Osteocyte (in vitro differentiated cells): Measurements from ENCODE around the gene NRN1L. TPM values are rescaled to one million over a fixed set of nuclear protein-coding genes. Genes with fewer than 3 reads are reported as not detected.
A peak's percentile ranks its signal among the peaks of the same experiment; 100 is the strongest.

Source experiments
- DNase-seq: peaks from one replicate; pipeline ENCODE4 v3.0.0; 2021; ENCODE audit warnings: mixed read lengths; ENCODE audit not compliant: unreplicated experiment; ENCODE audit errors: extremely low spot score
- H3K27ac Mint-ChIP-seq: one replicate; pipeline ENCODE4 v1.8.0; 2021; ENCODE audit warnings: mild to moderate bottlenecking, mixed read lengths; ENCODE audit not compliant: unreplicated experiment
- H3K27me3 Mint-ChIP-seq: one replicate; pipeline ENCODE4 v1.8.0; 2021; ENCODE audit warnings: mixed read lengths; ENCODE audit not compliant: unreplicated experiment
- H3K36me3 Mint-ChIP-seq: one replicate; pipeline ENCODE4 v1.8.0; 2021; ENCODE audit warnings: mixed read lengths; ENCODE audit not compliant: unreplicated experiment
- H3K4me1 Mint-ChIP-seq: one replicate; pipeline ENCODE4 v1.8.0; 2021; ENCODE audit warnings: mixed read lengths; ENCODE audit not compliant: unreplicated experiment
- H3K4me3 Mint-ChIP-seq: one replicate; pipeline ENCODE4 v1.8.0; 2021; ENCODE audit warnings: mild to moderate bottlenecking, moderate library complexity, mixed read lengths; ENCODE audit not compliant: unreplicated experiment
- H3K9me3 Mint-ChIP-seq: one replicate; pipeline ENCODE4 v1.8.0; 2021; ENCODE audit warnings: mixed read lengths; ENCODE audit not compliant: unreplicated experiment
- CTCF ChIP-seq: fragments of 200-600 bp; sonication (generic); IDR thresholded peaks from 2 replicates; pipeline ENCODE4 v1.5.0; 2021; ENCODE audit warnings: antibody characterized with exemption, mild to moderate bottlenecking, moderate library complexity
- total RNA-seq: library from RNA; stranded (reverse); gene quantifications from 2 replicates; pipeline ENCODE4 v1.2.1, GENCODE V29; 2021

NRN1L gene
- total RNA-seq, 1 donor from 2014 or later = 1.5 TPM

GRCh38 chr16:67930678-67931211 lies 46.1 kb downstream of the NRN1L start:
- Mint-ChIP-seq H3K27ac (no peak overlapping the region), H3K4me3 (no peak overlapping the region), H3K36me3 (peaks cover 4% of the 10 kb centered on the region), H3K9me3 (no peaks in the 10 kb centered on the region), H3K27me3 (no peaks in the 10 kb centered on the region), H3K4me1 (peaks cover 19% of the 10 kb centered on the region)
- no peak for TF ChIP-seq CTCF
- no peak for DNase-seq

- Mint-ChIP-seq H3K27me3 (no peaks in the 10 kb centered on the region), H3K4me3 (no peak within 1 kb of the TSS), H3K4me1 (peaks cover 12% of the 10 kb centered on the region), H3K27ac (no peak within 1 kb of the TSS), H3K36me3 (peaks cover 4% of the 10 kb centered on the region), H3K9me3 (no peaks in the 10 kb centered on the region)
- TF ChIP-seq CTCF = peak; percentile 11
- no peak for DNase-seq
Observed at GRCh38 chr16:67931712-67932461, 47.2 kb downstream of the NRN1L start, which contains the start of gene CTRL. Gene CTRL, minus strand, starts transcription at chr16:67931862. Its CDS starts 10 bp downstream, at chr16:67931852.

GRCh38 chr16:67932462-67932840 lies 47.8 kb downstream of the NRN1L start:
- no peak overlapping the region for H3K4me3 Mint-ChIP-seq
- no peak for TF ChIP-seq CTCF
- no peak overlapping the region for H3K27ac Mint-ChIP-seq

GRCh38 chr16:67933805-67934204 lies 49.1 kb downstream of the NRN1L start:
- DNase-seq = no peak
- peaks cover 2% of the 10 kb centered on the region for H3K36me3 Mint-ChIP-seq
- H3K27me3 Mint-ChIP-seq = no peaks in the 10 kb centered on the region
- H3K27ac Mint-ChIP-seq = peak overlapping the region; percentile 18
- TF ChIP-seq CTCF = no peak
- peaks cover 18% of the 10 kb centered on the region for H3K4me1 Mint-ChIP-seq
- no peaks in the 10 kb centered on the region for H3K9me3 Mint-ChIP-seq
- H3K4me3 Mint-ChIP-seq = peak overlapping the region; percentile 32

More at GRCh38 chr16:67932462-67932840, 47.8 kb downstream of the NRN1L start:
- DNase-seq = no peak
- H3K9me3 Mint-ChIP-seq = no peaks in the 10 kb centered on the region
- peaks cover 4% of the 10 kb centered on the region for H3K36me3 Mint-ChIP-seq
- H3K4me1 Mint-ChIP-seq = peaks cover 18% of the 10 kb centered on the region
- no peaks in the 10 kb centered on the region for H3K27me3 Mint-ChIP-seq

GRCh38 chr16:67934306-67935100 lies 49.8 kb downstream of the NRN1L start:
- peak overlapping the region; percentile 98 for H3K4me3 Mint-ChIP-seq
- H3K4me1 Mint-ChIP-seq = peaks cover 18% of the 10 kb centered on the region
- no peak for TF ChIP-seq CTCF
- H3K27ac Mint-ChIP-seq = peak overlapping the region; percentile 98
- H3K9me3 Mint-ChIP-seq = no peaks in the 10 kb centered on the region
- peaks cover 2% of the 10 kb centered on the region for H3K36me3 Mint-ChIP-seq
- H3K27me3 Mint-ChIP-seq = no peaks in the 10 kb centered on the region
- DNase-seq = no peak
